Activated CD4-positive, CD25-positive, alpha-beta regulatory T cell treated with anti-CD3 and anti-CD28 coated beads, Interleukin-2, amount 50 U/mL, for 72 hours (primary cell): Measurements from ENCODE around the gene A3GALT2.

Experiments
- DNase-seq: peaks from one replicate; pipeline ENCODE4 v3.0.0; 2021

Gene A3GALT2

GRCh38 chr1:33311706-33312412 lies 9.0 kb downstream of the A3GALT2 start:
- no peak for DNase-seq

GRCh38 chr1:33310702-33311101 lies 10.2 kb downstream of the A3GALT2 start:
- no peak for DNase-seq

DNA sequence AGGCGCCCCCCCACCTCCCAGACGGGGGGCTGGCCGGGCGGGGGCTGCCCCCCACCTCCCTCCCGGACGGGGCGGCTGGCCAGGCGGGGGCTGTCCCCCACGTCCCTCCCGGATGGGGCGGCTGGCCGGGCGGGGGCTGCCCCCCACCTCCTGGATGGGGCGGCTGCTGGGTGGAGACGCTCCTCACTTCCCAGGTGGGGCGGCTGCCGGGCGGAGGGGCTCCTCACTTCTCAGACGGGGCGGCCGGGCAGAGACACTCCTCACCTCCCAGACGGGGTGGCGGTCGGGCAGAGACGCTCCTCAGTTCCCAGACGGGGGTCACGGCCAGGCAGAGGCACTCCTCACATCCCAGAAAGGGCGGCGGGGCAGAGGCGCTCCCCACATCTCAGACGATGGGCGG lies 11.5 kb downstream of the A3GALT2 start:
- peak; percentile 11 for DNase-seq

DNA sequence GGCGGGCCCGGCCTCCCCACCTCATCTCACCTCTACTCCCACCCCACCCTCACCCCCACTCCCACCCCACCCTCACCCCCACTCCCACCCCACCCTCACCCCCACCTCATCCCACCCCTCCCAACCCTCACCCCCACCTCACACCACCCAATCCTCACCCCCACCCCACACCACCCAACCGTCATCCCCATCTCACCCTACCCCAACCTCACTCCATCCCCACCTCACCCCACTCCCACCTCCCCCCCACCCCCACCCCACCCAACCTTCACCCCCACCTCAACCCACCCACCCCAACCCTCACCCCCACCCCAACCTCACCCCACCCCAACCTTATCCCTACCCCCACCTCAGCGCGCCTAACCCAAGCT lies 13.4 kb downstream of the A3GALT2 start:
- DNase-seq: no peak

- no peak for DNase-seq
These were observed 14.0 kb downstream of the A3GALT2 start for GRCh38 chr1:33306653-33307493.

DNA sequence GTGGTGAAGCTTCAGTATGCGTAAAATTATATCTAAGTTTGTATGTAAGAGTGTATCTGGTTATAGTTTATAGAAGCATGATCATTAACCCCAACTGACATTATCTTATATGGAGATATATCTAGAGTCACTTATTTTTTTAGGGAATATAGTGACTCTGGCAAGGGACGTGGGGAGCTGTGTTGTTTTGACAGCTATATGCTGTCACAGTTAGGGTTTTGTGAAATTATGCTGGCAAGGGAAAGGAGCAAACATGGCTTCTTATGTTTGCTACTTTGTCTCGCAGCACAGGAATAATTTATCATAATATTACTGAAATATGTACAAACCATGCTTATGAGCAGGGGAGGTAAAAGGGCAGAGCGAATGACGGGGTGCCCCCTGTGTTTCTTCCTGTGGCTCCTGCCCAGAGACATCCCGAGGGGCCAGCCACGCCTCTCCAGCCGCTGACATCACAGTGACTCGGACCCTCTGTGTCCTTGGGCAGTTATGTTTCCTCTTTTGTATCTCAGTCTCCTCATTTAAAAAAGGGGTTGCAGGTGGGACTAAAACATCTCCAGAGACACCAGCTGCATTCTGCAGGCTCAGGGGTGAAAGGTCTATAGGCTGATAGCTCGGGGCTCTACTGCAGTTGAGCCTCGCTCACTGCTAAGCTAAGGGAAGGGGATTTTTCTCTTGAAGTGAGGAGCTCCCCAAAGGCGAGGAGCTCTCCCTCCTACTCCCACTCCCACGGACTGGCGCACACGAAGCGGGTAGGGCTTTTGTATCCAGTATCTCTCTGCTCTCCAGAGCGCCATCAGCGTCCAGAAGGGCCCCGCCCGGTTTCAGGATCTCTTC lies 14.9 kb downstream of the A3GALT2 start:
- DNase-seq: no peak

- no peak for DNase-seq
These were observed 15.9 kb downstream of the A3GALT2 start for GRCh38 chr1:33305016-33305415.

DNA sequence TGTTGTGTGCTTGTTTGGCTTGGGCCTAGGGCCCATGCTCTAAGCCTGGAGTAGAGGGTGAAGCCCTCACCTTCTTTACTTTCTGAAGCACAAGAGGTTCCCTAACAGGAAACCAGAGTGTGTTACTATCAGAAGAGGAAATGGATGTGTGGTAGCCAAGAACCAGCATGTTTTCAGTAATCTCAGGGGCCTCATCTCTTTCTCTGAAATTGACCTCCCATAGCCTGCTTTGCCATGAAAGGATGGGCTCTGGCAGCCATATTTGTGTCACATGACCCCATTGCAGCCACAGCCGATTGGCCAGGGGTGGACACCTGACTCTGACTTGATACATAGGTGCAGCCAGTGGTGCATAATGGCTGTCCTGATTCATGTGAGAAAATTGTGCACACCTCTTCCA lies 18.6 kb downstream of the A3GALT2 start:
- DNase-seq: peak; percentile 50

DNA sequence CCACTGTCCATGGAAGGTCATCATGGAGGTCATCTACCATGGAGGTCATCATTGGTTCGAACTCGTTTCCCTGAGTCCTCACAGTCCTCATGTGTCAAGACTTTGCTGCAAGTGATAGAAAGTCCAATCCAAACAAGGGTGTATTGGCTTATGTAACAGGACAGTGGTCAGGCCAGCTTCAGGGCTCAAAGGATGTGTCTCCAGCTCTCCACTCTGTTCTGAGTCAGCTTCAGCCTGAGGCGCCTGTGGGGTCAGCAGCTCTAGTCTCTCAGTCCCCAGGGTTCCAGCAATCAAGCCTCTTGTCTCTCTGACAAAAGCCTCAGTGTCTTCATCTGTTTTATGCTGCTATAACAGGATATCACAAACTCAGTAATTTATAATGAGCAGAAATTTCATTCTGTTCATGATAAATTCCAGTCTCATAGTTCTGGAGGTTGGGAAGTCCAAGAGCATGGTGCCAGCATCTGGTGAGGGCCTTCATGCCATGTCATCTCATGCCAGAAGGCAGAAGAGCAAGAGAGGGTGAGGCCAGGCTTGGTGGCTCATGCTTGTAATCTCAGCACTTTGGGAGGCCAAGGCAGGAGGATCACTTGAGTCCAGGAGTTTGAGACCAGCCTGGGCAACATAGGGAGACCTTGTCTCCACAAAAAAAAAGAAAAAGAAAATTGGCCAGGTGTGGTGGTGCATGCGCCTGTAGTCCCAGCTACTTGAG lies 19.5 kb downstream of the A3GALT2 start:
- DNase-seq: no peak

- DNase-seq: no peak
These were observed 20.2 kb downstream of the A3GALT2 start for GRCh38 chr1:33300673-33301072.

DNA sequence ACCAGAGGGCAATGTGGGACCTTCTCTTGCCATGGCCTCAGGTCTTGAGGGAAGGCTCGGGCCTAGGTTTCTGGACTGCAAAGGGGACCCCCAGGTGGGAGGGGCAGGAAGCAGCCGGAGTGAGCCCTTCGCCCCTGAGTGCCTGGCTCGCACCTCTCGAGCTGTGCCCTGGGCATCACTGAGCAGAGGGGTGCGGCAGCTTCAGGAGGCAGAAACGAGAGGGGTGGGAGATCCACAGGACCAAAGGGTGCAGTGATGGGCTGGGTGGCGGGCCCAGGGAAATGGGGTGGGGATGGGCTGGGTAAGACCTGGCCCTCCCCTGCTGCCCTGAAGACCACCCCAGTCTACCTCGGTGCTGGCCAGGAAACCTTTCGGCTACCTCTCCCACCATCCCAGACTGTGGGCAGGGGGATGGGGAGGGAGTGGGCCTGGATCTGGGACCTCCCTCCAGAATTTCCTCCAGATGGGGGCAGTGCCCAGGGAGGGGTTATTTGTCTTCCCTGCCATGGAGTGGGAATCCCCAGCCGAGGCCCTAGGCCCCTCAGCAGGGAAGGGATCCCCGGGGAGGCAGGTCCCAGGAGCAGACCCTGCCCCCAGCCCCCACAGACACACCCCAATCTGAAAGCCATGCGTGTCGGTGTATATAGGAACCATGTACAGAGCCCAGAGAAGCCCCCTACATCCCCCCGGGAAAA lies 21.3 kb downstream of the A3GALT2 start:
- no peak for DNase-seq

DNA sequence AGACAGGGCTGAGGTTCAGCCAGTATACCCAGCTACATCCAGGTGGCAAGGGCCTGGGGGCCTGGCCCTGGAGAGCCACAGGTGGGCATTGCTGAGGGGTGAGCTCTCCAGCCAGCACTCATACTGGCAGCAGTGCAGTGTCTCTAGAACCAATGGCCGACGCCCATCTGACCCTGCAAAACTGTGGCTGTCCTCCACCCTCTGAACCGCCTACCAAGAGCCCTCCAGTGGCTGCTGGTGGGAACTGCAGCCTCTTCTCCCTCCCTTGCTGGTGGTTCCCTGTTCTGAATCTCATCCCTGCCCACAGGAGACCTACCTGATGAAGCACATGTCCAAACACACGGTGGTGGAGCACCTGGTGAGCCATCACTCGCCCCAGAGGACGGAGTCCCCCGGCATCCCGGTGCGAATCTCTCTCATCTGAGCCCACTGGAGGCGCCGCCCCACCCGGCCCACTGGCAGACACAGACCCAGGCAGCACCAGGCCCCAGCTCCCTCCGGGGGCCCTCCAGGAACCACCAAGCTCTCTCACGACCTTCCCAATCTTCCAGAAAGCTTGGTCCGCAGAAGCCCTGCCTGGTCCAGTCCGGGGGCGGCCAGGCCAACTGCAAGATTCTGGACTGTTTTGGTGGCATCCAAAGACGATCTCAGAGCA lies 22.1 kb downstream of the A3GALT2 start:
- DNase-seq: peak; percentile 70

GRCh38 chr1:33297911-33298622 lies 22.8 kb downstream of the A3GALT2 start:
- no peak for DNase-seq

DNA sequence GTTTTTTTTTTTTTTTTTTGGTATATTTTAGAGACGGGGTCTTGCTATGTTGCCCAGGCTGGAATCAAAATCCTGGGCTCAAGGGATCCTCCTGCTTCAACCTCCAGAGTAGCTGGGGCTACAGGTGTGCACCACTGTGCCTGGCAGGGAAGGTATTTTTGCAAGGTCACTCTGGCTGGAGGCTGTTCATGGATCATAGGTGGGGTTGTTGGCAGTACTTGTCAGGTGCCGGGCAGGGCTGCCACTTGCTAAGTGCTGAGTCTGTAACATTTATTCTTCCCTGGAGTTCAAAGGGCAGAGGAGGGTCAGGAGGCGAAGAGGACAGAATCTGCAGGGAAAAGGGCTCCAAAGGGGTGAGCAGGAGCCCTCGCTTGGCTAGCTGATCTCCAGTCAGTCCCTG lies 24.1 kb downstream of the A3GALT2 start:
- DNase-seq: no peak

DNA sequence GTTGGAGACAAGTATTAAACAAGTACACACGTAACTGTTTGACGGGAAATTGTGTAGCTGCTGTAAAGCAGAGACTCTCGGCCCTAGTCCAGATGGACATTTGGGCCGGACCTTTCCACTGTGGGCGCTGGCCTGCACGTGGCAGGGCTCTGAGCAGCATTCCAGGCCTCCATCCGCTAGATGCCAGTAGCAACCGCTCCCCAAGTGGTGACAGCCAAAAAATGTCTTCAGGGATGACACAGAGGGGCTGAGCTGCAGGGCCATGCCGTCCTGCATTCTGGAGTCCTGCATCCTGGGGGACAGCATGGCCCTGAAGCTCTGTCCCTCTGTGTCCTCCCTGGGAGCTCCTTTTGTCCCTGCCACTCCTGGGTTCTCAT lies 24.8 kb downstream of the A3GALT2 start:
- DNase-seq: no peak

GRCh38 chr1:33295450-33296081 lies 25.3 kb downstream of the A3GALT2 start:
- peak; percentile 91 for DNase-seq

DNA sequence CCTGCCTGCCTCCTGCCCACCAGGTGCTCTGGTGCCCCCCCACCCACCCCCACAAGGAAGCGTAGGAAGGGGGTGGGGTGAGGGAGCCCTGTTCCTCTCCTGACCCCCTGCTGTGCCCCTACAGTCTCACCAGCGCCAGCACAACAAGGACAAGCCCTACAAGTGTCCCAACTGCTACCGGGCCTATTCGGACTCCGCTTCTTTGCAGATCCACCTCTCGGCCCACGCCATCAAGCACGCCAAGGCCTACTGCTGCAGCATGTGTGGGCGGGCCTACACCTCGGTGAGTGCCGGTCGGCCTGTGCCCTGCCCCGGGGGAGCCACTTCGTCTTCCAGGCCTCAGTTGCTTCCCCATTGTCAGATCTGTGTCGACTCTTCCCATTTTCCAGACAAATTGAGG lies 25.9 kb downstream of the A3GALT2 start:
- no peak for DNase-seq

GRCh38 chr1:33294071-33295010 lies 26.6 kb downstream of the A3GALT2 start:
- no peak for DNase-seq

- no peak for DNase-seq
These were observed 28.1 kb downstream of the A3GALT2 start for GRCh38 chr1:33292726-33293340.
